Ishikawa (cell line): ENCODE measurements around the gene ATP12A.

ENCODE experiments used
- CEBPB ChIP-seq: IDR thresholded peaks from 2 replicates; pipeline ENCODE4 v1.6.1; 2012
- CREB1 ChIP-seq: IDR thresholded peaks from 2 replicates; pipeline ENCODE4 v1.6.1; 2012; ENCODE audit warnings: low read depth
- EP300 ChIP-seq: IDR thresholded peaks from 2 replicates; pipeline ENCODE4 v1.6.1; 2012; ENCODE audit warnings: borderline replicate concordance
- FOXM1 ChIP-seq: IDR thresholded peaks from 2 replicates; pipeline ENCODE4 v1.6.1; 2012; ENCODE audit warnings: low read depth, borderline replicate concordance
- RAD21 ChIP-seq: IDR thresholded peaks from 2 replicates; pipeline ENCODE4 v1.6.1; 2012; ENCODE audit warnings: low read depth
- TCF12 ChIP-seq: IDR thresholded peaks from 2 replicates; pipeline ENCODE4 v1.6.1; 2012; ENCODE audit warnings: low read depth
- YY1 ChIP-seq: IDR thresholded peaks from 2 replicates; pipeline ENCODE4 v1.6.1; 2012; ENCODE audit warnings: low read depth
- ZBTB7A ChIP-seq: IDR thresholded peaks from 2 replicates; pipeline ENCODE4 v1.6.1; 2012; ENCODE audit warnings: low read depth
- TF ChIP-seq, protein P1 (sequence below): IDR thresholded peaks from 2 replicates; pipeline ENCODE4 v1.6.1; 2012
- TF ChIP-seq, protein P2 (sequence below): IDR thresholded peaks from 2 replicates; pipeline ENCODE4 v1.6.1; 2012
- TF ChIP-seq, protein P3 (sequence below): IDR thresholded peaks from 2 replicates; pipeline ENCODE4 v1.6.1; 2012; ENCODE audit warnings: low read depth, mild to moderate bottlenecking

DNA sequence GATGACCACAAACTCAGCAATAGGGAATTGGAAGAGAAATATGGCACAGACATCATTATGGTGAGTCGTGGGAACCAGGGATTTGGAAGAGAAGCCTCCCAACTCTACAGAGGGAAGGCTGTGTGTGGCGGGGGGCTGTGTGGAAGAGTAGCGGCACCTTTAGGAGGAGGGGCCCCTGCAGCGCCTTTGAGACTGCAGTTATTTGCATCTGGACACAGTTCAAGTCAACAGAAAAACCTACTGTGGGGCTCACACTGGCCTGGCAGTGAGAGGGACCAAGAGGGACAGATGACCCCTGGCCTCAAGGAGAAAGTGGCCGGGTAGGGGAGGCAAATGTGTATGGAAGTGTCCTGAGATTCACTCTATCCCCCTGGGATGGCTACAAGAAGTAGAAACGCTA is 5.1 kb downstream of the ATP12A start:
- no peak for TF ChIP-seq ZBTB7A
- no peak for TF ChIP-seq CREB1
- TF ChIP-seq YY1, result no peak
- TF ChIP-seq, protein P1, sequence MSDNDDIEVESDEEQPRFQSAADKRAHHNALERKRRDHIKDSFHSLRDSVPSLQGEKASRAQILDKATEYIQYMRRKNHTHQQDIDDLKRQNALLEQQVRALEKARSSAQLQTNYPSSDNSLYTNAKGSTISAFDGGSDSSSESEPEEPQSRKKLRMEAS, result no peak
- TF ChIP-seq TCF12, result no peak
- no peak for TF ChIP-seq EP300
- TF ChIP-seq RAD21, result no peak
- no peak for TF ChIP-seq FOXM1
- TF ChIP-seq, protein P2, sequence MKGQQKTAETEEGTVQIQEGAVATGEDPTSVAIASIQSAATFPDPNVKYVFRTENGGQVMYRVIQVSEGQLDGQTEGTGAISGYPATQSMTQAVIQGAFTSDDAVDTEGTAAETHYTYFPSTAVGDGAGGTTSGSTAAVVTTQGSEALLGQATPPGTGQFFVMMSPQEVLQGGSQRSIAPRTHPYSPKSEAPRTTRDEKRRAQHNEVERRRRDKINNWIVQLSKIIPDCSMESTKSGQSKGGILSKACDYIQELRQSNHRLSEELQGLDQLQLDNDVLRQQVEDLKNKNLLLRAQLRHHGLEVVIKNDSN, result no peak
- TF ChIP-seq, protein P3, sequence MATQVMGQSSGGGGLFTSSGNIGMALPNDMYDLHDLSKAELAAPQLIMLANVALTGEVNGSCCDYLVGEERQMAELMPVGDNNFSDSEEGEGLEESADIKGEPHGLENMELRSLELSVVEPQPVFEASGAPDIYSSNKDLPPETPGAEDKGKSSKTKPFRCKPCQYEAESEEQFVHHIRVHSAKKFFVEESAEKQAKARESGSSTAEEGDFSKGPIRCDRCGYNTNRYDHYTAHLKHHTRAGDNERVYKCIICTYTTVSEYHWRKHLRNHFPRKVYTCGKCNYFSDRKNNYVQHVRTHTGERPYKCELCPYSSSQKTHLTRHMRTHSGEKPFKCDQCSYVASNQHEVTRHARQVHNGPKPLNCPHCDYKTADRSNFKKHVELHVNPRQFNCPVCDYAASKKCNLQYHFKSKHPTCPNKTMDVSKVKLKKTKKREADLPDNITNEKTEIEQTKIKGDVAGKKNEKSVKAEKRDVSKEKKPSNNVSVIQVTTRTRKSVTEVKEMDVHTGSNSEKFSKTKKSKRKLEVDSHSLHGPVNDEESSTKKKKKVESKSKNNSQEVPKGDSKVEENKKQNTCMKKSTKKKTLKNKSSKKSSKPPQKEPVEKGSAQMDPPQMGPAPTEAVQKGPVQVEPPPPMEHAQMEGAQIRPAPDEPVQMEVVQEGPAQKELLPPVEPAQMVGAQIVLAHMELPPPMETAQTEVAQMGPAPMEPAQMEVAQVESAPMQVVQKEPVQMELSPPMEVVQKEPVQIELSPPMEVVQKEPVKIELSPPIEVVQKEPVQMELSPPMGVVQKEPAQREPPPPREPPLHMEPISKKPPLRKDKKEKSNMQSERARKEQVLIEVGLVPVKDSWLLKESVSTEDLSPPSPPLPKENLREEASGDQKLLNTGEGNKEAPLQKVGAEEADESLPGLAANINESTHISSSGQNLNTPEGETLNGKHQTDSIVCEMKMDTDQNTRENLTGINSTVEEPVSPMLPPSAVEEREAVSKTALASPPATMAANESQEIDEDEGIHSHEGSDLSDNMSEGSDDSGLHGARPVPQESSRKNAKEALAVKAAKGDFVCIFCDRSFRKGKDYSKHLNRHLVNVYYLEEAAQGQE, result no peak
- TF ChIP-seq CEBPB, result no peak
